GM10248 (cell line): Measurements from ENCODE around the gene PDZRN4.
"Not testable (repeated sequence)": the region's sequence is repeated elsewhere in the genome, so short reads cannot be mapped to it uniquely, and the experiment has no call there.

Source experiments
- CTCF ChIA-PET: fragments of 300-600 bp; sonication (Branson Sonifier 250); formaldehyde crosslinking; extraction: SDS; loops from one replicate; lab custom pipeline; 2021; ENCODE audit warnings: antibody characterized with exemption; lab: Yijun Ruan, JAX
- POLR2A ChIA-PET: fragments of 350-650 bp; sonication (Branson Sonifier 250); formaldehyde crosslinking; extraction: SDS; loops from one replicate; lab custom pipeline; 2020; ENCODE audit warnings: antibody characterized with exemption; lab: Yijun Ruan, JAX
- DNase-seq: peaks from one replicate; pipeline ENCODE4 v3.0.0; 2012; ENCODE audit errors: extremely low spot score
- CTCF ChIP-seq: IDR thresholded peaks from 2 replicates; pipeline ENCODE4 v1.5.1; 2012; ENCODE audit warnings: mild to moderate bottlenecking, low read depth; ENCODE audit errors: extremely low read depth, missing control alignments, control extremely low read depth

Gene PDZRN4

GRCh38 chr12:41589878-41590277 is 401.8 kb downstream of the PDZRN4 start:
- no peak for TF ChIP-seq CTCF
- POLR2A ChIA-PET = no interaction called here
- CTCF ChIA-PET = no interaction called here
- DNase-seq = no peak

- no peak for DNase-seq
- CTCF ChIA-PET = no interaction called here
- TF ChIP-seq CTCF = no peak
- POLR2A ChIA-PET = no interaction called here
Measured at GRCh38 chr12:41596190-41596589, 408.1 kb downstream of the PDZRN4 start.

GRCh38 chr12:41604830-41605229 is 416.7 kb downstream of the PDZRN4 start:
- DNase-seq = no peak
- POLR2A ChIA-PET = no interaction called here
- CTCF ChIA-PET = no interaction called here
- no peak for TF ChIP-seq CTCF

- CTCF ChIA-PET = interaction anchor here (1.1 to 1.5 kb wide), 3 partner anchors 11 to 16 kb away, joined by 3 to 6 read pairs (median 4); no protein-coding TSS in a partner anchor
- no peak for TF ChIP-seq CTCF
- no peak for DNase-seq
- POLR2A ChIA-PET = no interaction called here
Measured at GRCh38 chr12:41605545-41606305, 417.6 kb downstream of the PDZRN4 start.

GRCh38 chr12:41606468-41607445 is 418.6 kb downstream of the PDZRN4 start:
- DNase-seq = no peak
- ChIA-PET POLR2A (no interaction called here), CTCF (interaction anchor here (0.7 to 1.5 kb wide), 4 partner anchors 10 to 246 kb away, joined by 3 to 6 read pairs (median 4); no protein-coding TSS in a partner anchor)
- no peak for TF ChIP-seq CTCF

- POLR2A ChIA-PET = no interaction called here
Measured at GRCh38 chr12:41612892-41613557, 424.9 kb downstream of the PDZRN4 start.

GRCh38 chr12:41615174-41615573 is 427.1 kb downstream of the PDZRN4 start:
- CTCF ChIA-PET, POLR2A ChIA-PET, DNase-seq: not testable (repeated sequence)

More at GRCh38 chr12:41612892-41613557, 424.9 kb downstream of the PDZRN4 start:
- TF ChIP-seq CTCF = no peak
- CTCF ChIA-PET = no interaction called here
- DNase-seq = no peak
